NB4 (cell line): ENCODE data around the gene MICAL2.

Experiments used
- CTCF ChIP-seq: IDR thresholded peaks from one replicate; pipeline ENCODE4 v1.5.1; 2012; ENCODE audit warnings: low read depth, low read length
- MYC ChIP-seq: IDR thresholded peaks from 2 replicates; pipeline ENCODE4 v1.6.1; 2011; ENCODE audit warnings: low read depth, low read length
- POLR2A ChIP-seq: IDR thresholded peaks from 2 replicates; pipeline ENCODE4 v1.6.1; 2011; ENCODE audit warnings: mild to moderate bottlenecking; ENCODE audit not compliant: insufficient read length; ENCODE audit errors: extremely low read depth

- TF ChIP-seq CTCF, result no peak
- no peak for TF ChIP-seq POLR2A
- no peak for TF ChIP-seq MYC
These were observed 23.1 kb upstream of the MICAL2 start for GRCh38 chr11:12087075-12088004.
